MM.1S (cell line): Measurements from ENCODE around the gene ZBTB32.

Experiments used
- EZH2 ChIP-seq: fragments of 300-600 bp; sonication (generic); optimal IDR thresholded peaks from 2 replicates; pipeline ENCODE3; 2017; ENCODE audit warnings: low read depth, mild to moderate bottlenecking, antibody characterized with exemption, low read length, mixed read lengths
- EZH2phosphoT487 ChIP-seq: fragments of 300-600 bp; sonication (generic); IDR thresholded peaks from 2 replicates; pipeline ENCODE4 v1.6.1; 2018; ENCODE audit warnings: antibody characterized with exemption, low read length
- TF ChIP-seq, protein P1 (sequence below): fragments of 300-600 bp; sonication (generic); IDR thresholded peaks from 2 replicates; pipeline ENCODE4 v1.5.1; 2016; ENCODE audit warnings: antibody characterized with exemption, low read length, mixed read lengths

DNA sequence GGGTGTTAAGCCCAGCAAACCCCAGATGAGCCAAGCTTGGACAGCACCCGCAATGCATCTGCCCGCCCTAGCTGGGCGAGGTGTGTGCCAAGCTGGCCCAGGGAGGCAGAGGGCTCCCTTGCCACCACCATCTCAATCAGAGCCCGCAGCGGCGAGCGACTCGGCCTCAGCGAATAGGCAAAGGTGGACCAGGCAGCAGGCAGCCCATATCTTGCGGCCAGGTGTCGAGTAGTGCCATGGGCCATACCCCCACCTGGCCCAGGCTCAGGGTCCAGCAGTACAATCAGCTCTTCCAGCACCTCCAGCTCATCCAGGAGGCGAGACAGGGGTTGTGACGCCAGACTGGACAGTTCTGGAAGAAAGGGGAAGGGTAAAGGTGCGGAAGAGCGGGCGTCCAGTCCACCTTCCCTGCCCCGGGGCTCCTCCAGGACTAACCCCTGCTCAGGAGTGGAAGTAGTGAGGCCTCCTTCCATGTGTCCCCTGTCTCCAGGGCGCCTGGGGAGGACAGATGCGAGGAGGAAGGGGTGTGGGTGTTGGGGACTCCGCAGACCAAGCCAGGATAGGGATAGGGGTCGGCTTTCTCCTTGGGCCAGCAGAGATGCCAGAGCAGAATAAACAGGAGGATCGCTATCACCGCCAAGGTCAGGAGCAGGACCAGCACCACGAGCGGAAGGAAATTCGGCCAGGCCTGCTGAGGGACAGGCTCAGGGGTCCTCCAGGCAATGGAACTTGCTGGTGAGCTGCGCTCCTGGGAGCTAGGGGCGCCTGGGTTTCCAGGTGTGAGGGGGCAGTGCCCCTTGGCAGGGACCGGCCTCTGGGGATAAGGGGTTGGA is 35.1 kb downstream of the ZBTB32 start:
- TF ChIP-seq, protein P1, sequence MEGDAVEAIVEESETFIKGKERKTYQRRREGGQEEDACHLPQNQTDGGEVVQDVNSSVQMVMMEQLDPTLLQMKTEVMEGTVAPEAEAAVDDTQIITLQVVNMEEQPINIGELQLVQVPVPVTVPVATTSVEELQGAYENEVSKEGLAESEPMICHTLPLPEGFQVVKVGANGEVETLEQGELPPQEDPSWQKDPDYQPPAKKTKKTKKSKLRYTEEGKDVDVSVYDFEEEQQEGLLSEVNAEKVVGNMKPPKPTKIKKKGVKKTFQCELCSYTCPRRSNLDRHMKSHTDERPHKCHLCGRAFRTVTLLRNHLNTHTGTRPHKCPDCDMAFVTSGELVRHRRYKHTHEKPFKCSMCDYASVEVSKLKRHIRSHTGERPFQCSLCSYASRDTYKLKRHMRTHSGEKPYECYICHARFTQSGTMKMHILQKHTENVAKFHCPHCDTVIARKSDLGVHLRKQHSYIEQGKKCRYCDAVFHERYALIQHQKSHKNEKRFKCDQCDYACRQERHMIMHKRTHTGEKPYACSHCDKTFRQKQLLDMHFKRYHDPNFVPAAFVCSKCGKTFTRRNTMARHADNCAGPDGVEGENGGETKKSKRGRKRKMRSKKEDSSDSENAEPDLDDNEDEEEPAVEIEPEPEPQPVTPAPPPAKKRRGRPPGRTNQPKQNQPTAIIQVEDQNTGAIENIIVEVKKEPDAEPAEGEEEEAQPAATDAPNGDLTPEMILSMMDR = no peak
- TF ChIP-seq EZH2 = no peak
- no peak for TF ChIP-seq EZH2phosphoT487
